ENCODE measurements around the gene CTNNBL1. TPM values are rescaled to one million over a fixed set of nuclear protein-coding genes. Genes with fewer than 3 reads are reported as not detected.
A peak's percentile ranks its signal among the peaks of the same experiment; 100 is the strongest.

The CTNNBL1 gene
- total RNA-seq, 2 experiments from 2014 or later: 72.6 to 93.4 TPM

GRCh38 chr20:37893566-37894241 is 199.9 kb downstream of the CTNNBL1 start:
- DNase-seq (no peak), ATAC-seq (no peak)
- peaks cover 4% of the 10 kb centered on the region for H3K4me1 Mint-ChIP-seq
- POLR2A ChIA-PET: interaction anchor here (0.7 kb wide), 1 partner anchor 561 kb away, joined by 7 read pairs; no protein-coding TSS in a partner anchor
- no peak overlapping the region for H3K27ac Mint-ChIP-seq
- H3K36me3 Mint-ChIP-seq (ENCODE audit: low read depth): no peaks in the 10 kb centered on the region
- intact Hi-C loops (cut with DNase I, micrococcal nuclease): loop anchor here in 1 of 2 experiments (10.0 kb wide), 2 partner anchors 239 to 329 kb away; no protein-coding TSS in a partner anchor
- no peaks in the 10 kb centered on the region for H3K27me3 Mint-ChIP-seq
- H3K4me3 Mint-ChIP-seq: no peak overlapping the region
- no peaks in the 10 kb centered on the region for H3K9me3 Mint-ChIP-seq (ENCODE audit: low read depth)
- CTCF ChIA-PET: interaction anchor here (0.7 kb wide), 2 partner anchors 52 to 300 kb away, joined by 4 read pairs; no protein-coding TSS in a partner anchor

GRCh38 chr20:37894454-37894853 is 200.6 kb downstream of the CTNNBL1 start:
- POLR2A ChIA-PET: no interaction called here
- ATAC-seq (no peak), DNase-seq (no peak)
- Mint-ChIP-seq H3K4me3 (no peak overlapping the region), H3K27me3 (peaks cover 4% of the 10 kb centered on the region), H3K27ac (no peak overlapping the region), H3K9me3 (ENCODE audit: low read depth) (no peaks in the 10 kb centered on the region), H3K36me3 (ENCODE audit: low read depth) (no peaks in the 10 kb centered on the region), H3K4me1 (peaks cover 5% of the 10 kb centered on the region)
- CTCF ChIA-PET: interaction anchor here (0.7 kb wide), 2 partner anchors 53 to 299 kb away, joined by 4 read pairs; no protein-coding TSS in a partner anchor
- intact Hi-C loops (cut with DNase I, micrococcal nuclease): loop anchor here in 1 of 2 experiments (10.0 kb wide), 2 partner anchors 240 to 330 kb away; no protein-coding TSS in a partner anchor

- intact Hi-C loops (cut with DNase I, micrococcal nuclease): loop anchor here in 1 of 2 experiments (10.0 kb wide), 2 partner anchors 240 to 330 kb away; no protein-coding TSS in a partner anchor
- Mint-ChIP-seq H3K36me3 (ENCODE audit: low read depth) (no peaks in the 10 kb centered on the region), H3K9me3 (ENCODE audit: low read depth) (no peaks in the 10 kb centered on the region), H3K27me3 (peaks cover 11% of the 10 kb centered on the region), H3K4me3 (no peak overlapping the region), H3K4me1 (peaks cover 5% of the 10 kb centered on the region), H3K27ac (no peak overlapping the region)
- ChIA-PET POLR2A (no interaction called here), CTCF (no interaction called here)
- ATAC-seq (no peak), DNase-seq (no peak)
Measured at GRCh38 chr20:37895166-37895565, 201.3 kb downstream of the CTNNBL1 start.

GRCh38 chr20:37896932-37897548 is 203.2 kb downstream of the CTNNBL1 start:
- POLR2A ChIA-PET: no interaction called here
- H3K4me1 Mint-ChIP-seq: peaks cover 5% of the 10 kb centered on the region
- H3K4me3 Mint-ChIP-seq: no peak overlapping the region
- intact Hi-C loops (cut with DNase I, micrococcal nuclease): loop anchor here in 1 of 2 experiments (10.0 kb wide), 2 partner anchors 242 to 332 kb away; no protein-coding TSS in a partner anchor
- DNase-seq (no peak), ATAC-seq (no peak)
- peaks cover 22% of the 10 kb centered on the region for H3K27me3 Mint-ChIP-seq
- no peak overlapping the region for H3K27ac Mint-ChIP-seq
- CTCF ChIA-PET: interaction anchor here (0.6 kb wide), 1 partner anchor 78 kb away, joined by 3 read pairs; no protein-coding TSS in a partner anchor
- H3K9me3 Mint-ChIP-seq (ENCODE audit: low read depth): no peaks in the 10 kb centered on the region
- no peaks in the 10 kb centered on the region for H3K36me3 Mint-ChIP-seq (ENCODE audit: low read depth)

DNA sequence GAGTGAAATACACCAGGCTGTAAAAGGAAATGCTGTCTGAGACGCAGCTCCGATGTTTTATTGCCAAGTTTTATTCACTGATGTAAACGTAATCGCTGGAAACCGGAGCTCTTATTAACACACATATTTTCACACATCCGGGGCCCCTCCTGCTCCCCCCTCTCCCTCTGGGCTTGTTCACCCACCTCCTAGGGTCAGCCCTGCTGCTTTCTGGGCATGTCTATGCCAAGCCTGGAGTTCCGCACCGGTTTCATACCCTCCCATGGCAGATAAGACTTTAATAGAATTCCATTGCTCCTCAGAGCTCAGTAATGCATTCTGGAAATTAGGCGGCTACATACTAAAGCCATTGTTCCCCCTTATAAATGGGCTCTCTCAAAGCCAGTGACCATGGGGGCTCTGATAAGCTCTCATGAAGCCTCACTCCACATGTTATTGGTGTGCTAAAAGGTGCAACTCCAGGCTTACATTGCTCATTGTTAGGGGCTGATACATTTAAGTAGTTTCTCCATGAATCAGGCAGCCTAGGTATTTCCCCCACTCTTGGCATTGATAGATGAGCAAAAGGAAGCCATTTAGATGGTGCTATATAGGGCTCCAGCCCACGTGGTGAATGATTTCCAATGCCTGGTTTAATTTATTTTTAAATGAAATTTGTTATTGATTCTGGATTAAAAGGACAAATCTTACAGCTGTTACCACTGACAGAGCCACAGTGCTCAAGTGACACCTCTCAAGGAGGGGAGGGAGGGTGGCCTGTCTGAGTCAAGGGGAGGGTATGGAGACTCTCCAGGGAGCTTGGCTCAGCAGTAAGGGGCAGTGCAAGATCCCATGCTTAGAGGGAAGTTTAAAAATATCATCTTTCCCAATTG is 204.6 kb downstream of the CTNNBL1 start:
- H3K9me3 Mint-ChIP-seq (ENCODE audit: low read depth): no peaks in the 10 kb centered on the region
- intact Hi-C loops (cut with DNase I, micrococcal nuclease): loop anchor here (1.0 to 10.0 kb wide), 3 partner anchors 24 to 334 kb away; no protein-coding TSS in a partner anchor
- H3K27ac Mint-ChIP-seq: peak overlapping the region; percentile 56
- no peaks in the 10 kb centered on the region for H3K36me3 Mint-ChIP-seq (ENCODE audit: low read depth)
- H3K4me3 Mint-ChIP-seq: no peak overlapping the region
- peaks cover 9% of the 10 kb centered on the region for H3K4me1 Mint-ChIP-seq
- ChIA-PET POLR2A (no interaction called here), CTCF (interaction anchor here (0.6 to 0.8 kb wide), 3 partner anchors 94 to 382 kb away, joined by 3 read pairs; no protein-coding TSS in a partner anchor)
- ATAC-seq (peak; percentile 97), DNase-seq (peak; percentile 38)
- peaks cover 27% of the 10 kb centered on the region for H3K27me3 Mint-ChIP-seq

GRCh38 chr20:37899105-37900045 is 205.5 kb downstream of the CTNNBL1 start:
- CTCF ChIA-PET: interaction anchor here (0.7 kb wide), 1 partner anchor 177 kb away, joined by 3 read pairs; no protein-coding TSS in a partner anchor
- H3K27ac Mint-ChIP-seq: no peak overlapping the region
- no peak for DNase-seq
- intact Hi-C loops (cut with DNase I, micrococcal nuclease): loop anchor here (1.0 to 10.0 kb wide), 6 partner anchors 41 to 337 kb away; no protein-coding TSS in a partner anchor
- no peaks in the 10 kb centered on the region for H3K36me3 Mint-ChIP-seq (ENCODE audit: low read depth)
- peaks cover 33% of the 10 kb centered on the region for H3K27me3 Mint-ChIP-seq
- peaks cover 14% of the 10 kb centered on the region for H3K4me1 Mint-ChIP-seq
- H3K9me3 Mint-ChIP-seq (ENCODE audit: low read depth): no peaks in the 10 kb centered on the region
- no peak for ATAC-seq
- POLR2A ChIA-PET: no interaction called here
- H3K4me3 Mint-ChIP-seq: no peak overlapping the region

- ATAC-seq (no peak), DNase-seq (peak; percentile 34)
- H3K4me3 Mint-ChIP-seq: no peak overlapping the region
- ChIA-PET POLR2A (no interaction called here), CTCF (interaction anchor here (0.7 kb wide), 1 partner anchor 853 kb away, joined by 3 read pairs; no protein-coding TSS in a partner anchor)
- H3K27me3 Mint-ChIP-seq: peaks cover 47% of the 10 kb centered on the region
- peaks cover 14% of the 10 kb centered on the region for H3K4me1 Mint-ChIP-seq
- H3K9me3 Mint-ChIP-seq (ENCODE audit: low read depth): no peaks in the 10 kb centered on the region
- H3K36me3 Mint-ChIP-seq (ENCODE audit: low read depth): no peaks in the 10 kb centered on the region
- intact Hi-C loops (cut with DNase I, micrococcal nuclease): loop anchor here (5.0 kb wide), 3 partner anchors 91 to 339 kb away; no protein-coding TSS in a partner anchor
- no peak overlapping the region for H3K27ac Mint-ChIP-seq
Measured at GRCh38 chr20:37901240-37901639, 207.4 kb downstream of the CTNNBL1 start.

- ATAC-seq (no peak), DNase-seq (peak; percentile 56)
- H3K27me3 Mint-ChIP-seq: peaks cover 49% of the 10 kb centered on the region
- H3K4me3 Mint-ChIP-seq: peak overlapping the region; percentile 29
- H3K4me1 Mint-ChIP-seq: peaks cover 14% of the 10 kb centered on the region
- H3K9me3 Mint-ChIP-seq (ENCODE audit: low read depth): no peaks in the 10 kb centered on the region
- no peak overlapping the region for H3K27ac Mint-ChIP-seq
- ChIA-PET POLR2A (no interaction called here), CTCF (interaction anchor here (0.6 to 1.0 kb wide), 3 partner anchors 91 to 853 kb away, joined by 3 read pairs; no protein-coding TSS in a partner anchor)
- intact Hi-C loops (cut with DNase I, micrococcal nuclease): loop anchor here (2.0 to 5.0 kb wide), 5 partner anchors 90 to 340 kb away; no protein-coding TSS in a partner anchor
- H3K36me3 Mint-ChIP-seq (ENCODE audit: low read depth): no peaks in the 10 kb centered on the region
Measured at GRCh38 chr20:37901654-37902503, 208.0 kb downstream of the CTNNBL1 start.

GRCh38 chr20:37902504-37903313 is 208.9 kb downstream of the CTNNBL1 start, which contains the start of gene VSTM2L:
Gene VSTM2L, plus strand, starts transcription at chr20:37903127. Its CDS starts 224 bp downstream, at chr20:37903351.
- Mint-ChIP-seq H3K4me1 (peaks cover 14% of the 10 kb centered on the region), H3K4me3 (peak within 1 kb of the TSS; percentile 46), H3K27ac (no peak within 1 kb of the TSS), H3K9me3 (ENCODE audit: low read depth) (no peaks in the 10 kb centered on the region), H3K36me3 (ENCODE audit: low read depth) (no peaks in the 10 kb centered on the region), H3K27me3 (peaks cover 49% of the 10 kb centered on the region)
- CTCF ChIA-PET: interaction anchor here (0.6 to 1.0 kb wide), 2 partner anchors 90 to 264 kb away, joined by 3 read pairs; no protein-coding TSS in a partner anchor
- POLR2A ChIA-PET: no interaction called here
- DNase-seq: peak; percentile 53
- ATAC-seq: no peak
- intact Hi-C loops (cut with DNase I, micrococcal nuclease): loop anchor here (2.0 to 5.0 kb wide), 5 partner anchors 90 to 340 kb away; no protein-coding TSS in a partner anchor

Data from activated CD4-positive, alpha-beta T cell treated with anti-CD3 and anti-CD28 coated beads for 36 hours (primary cell).